PC-9 (cell line): ENCODE measurements around the gene COL4A2. TPM values are rescaled to one million over a fixed set of nuclear protein-coding genes. Genes with fewer than 3 reads are reported as not detected.

Experiments
- BruUV-seq: library from RNA; stranded (reverse); fragments of 400-500 nt; replicated peaks from 2 replicates; lab custom pipeline; 2021; lab: Mats Ljungman, UMichigan
- CTCF ChIA-PET: fragments of 300-600 bp; sonication (Branson Sonifier 250); formaldehyde crosslinking; loops from one replicate; lab custom pipeline; 2022; ENCODE audit warnings: antibody characterized with exemption; lab: Charles Lee
- POLR2A ChIA-PET: fragments of 300-600 bp; sonication (Branson Sonifier 250); formaldehyde crosslinking; loops from one replicate; lab custom pipeline; 2022; ENCODE audit warnings: antibody characterized with exemption; ENCODE audit not compliant: unreplicated experiment; lab: Charles Lee
- DNase-seq, 2 experiments: peaks; one replicate each; pipeline versions ENCODE4 v3.0.0 to v3.0.0-alpha.2; 2015 to 2022; ENCODE audit warnings: mixed read lengths in 1 of 2
- H2AFZ ChIP-seq: fragments of 200-600 bp; sonication (generic); 2 replicates; pipeline ENCODE4 v1.8.1; 2017; ENCODE audit warnings: antibody characterized with exemption
- H3F3A ChIP-seq: fragments of 200-600 bp; sonication (generic); 2 replicates; pipeline ENCODE4 v1.8.1; 2017; ENCODE audit warnings: antibody characterized with exemption, mild to moderate bottlenecking, low read depth; ENCODE audit not compliant: insufficient read depth
- H3K27ac ChIP-seq: fragments of 200-600 bp; sonication (generic); 2 replicates; pipeline ENCODE4 v1.6.1; 2016; ENCODE audit warnings: mixed run types
- H3K27me3 ChIP-seq: fragments of 200-600 bp; sonication (generic); 2 replicates; pipeline ENCODE4 v1.6.1; 2016; ENCODE audit warnings: low read depth, mixed run types; ENCODE audit not compliant: insufficient read depth
- H3K36me3 ChIP-seq: fragments of 200-600 bp; sonication (generic); 2 replicates; pipeline ENCODE4 v1.6.1; 2016; ENCODE audit warnings: low read depth, mixed run types
- H3K4me1 ChIP-seq: fragments of 200-600 bp; sonication (generic); replicated peaks from 2 replicates; pipeline ENCODE4 v1.6.1; 2016; ENCODE audit warnings: mixed run types; ENCODE audit not compliant: insufficient read depth
- H3K4me2 ChIP-seq: fragments of 200-600 bp; sonication (generic); 2 replicates; pipeline ENCODE4 v1.6.1; 2017; ENCODE audit warnings: mixed run types
- H3K4me3 ChIP-seq: fragments of 200-600 bp; sonication (generic); 2 replicates; pipeline ENCODE4 v1.6.1; 2016; ENCODE audit warnings: mixed run types
- H3K79me2 ChIP-seq: fragments of 200-600 bp; sonication (generic); 2 replicates; pipeline ENCODE4 v1.6.1; 2017; ENCODE audit warnings: low read depth, mixed run types
- H3K9me2 ChIP-seq: fragments of 200-600 bp; sonication (generic); 2 replicates; pipeline ENCODE4 v1.8.1; 2017; ENCODE audit warnings: mild to moderate bottlenecking; ENCODE audit not compliant: insufficient read depth
- H3K9me3 ChIP-seq: fragments of 200-600 bp; sonication (generic); 2 replicates; pipeline ENCODE4 v1.8.1; 2016; ENCODE audit warnings: low read depth; ENCODE audit not compliant: insufficient read depth
- H4K20me1 ChIP-seq: fragments of 200-600 bp; sonication (generic); 2 replicates; pipeline ENCODE4 v1.8.1; 2017; ENCODE audit not compliant: insufficient read depth
- CTCF ChIP-seq: fragments of 200-600 bp; sonication (generic); conservative IDR thresholded peaks from 2 replicates; pipeline ENCODE4 v1.6.1; 2017; ENCODE audit warnings: mixed run types, antibody characterized with exemption, mild to moderate bottlenecking, moderate library complexity
- EZH2 ChIP-seq: fragments of 200-600 bp; sonication (generic); IDR thresholded peaks from 2 replicates; pipeline ENCODE4 v1.8.0; 2017; ENCODE audit warnings: antibody characterized with exemption, low read depth
- intact Hi-C: fragments of 100-400 bp; cut with micrococcal nuclease; formaldehyde crosslinking; loops from one replicate; pipeline ENCODE4 v1.10.0; 2022; ENCODE audit not compliant: unreplicated experiment
- total RNA-seq: library from RNA; stranded (reverse); gene quantifications from 2 replicates; pipeline ENCODE4 v1.2.3, GENCODE V29; 2021

COL4A2 gene
- total RNA-seq, 1 experiment from 2014 or later = 1.2 TPM

GRCh38 chr13:110349239-110349638 is 42.2 kb downstream of the COL4A2 start:
- H3K4me2 ChIP-seq = peak overlapping the region; percentile 69; the same call in 1 of the 2 replicates
- peaks cover 48% of the 10 kb centered on the region for H3K4me1 ChIP-seq
- no peaks in the 10 kb centered on the region for H3K36me3 ChIP-seq
- H3F3A ChIP-seq = peaks cover 38% of the 10 kb centered on the region
- H3K27ac ChIP-seq = peak overlapping the region; percentile 83
- no peak overlapping the region for H2AFZ ChIP-seq
- no peaks in the 10 kb centered on the region for H4K20me1 ChIP-seq
- TF ChIP-seq EZH2 (no peak), CTCF (no peak)
- intact Hi-C loops = no loop called here
- POLR2A ChIA-PET = no interaction called here
- H3K79me2 ChIP-seq = no peaks in the 10 kb centered on the region
- H3K9me3 ChIP-seq = no peaks in the 10 kb centered on the region
- H3K4me3 ChIP-seq = no peak overlapping the region
- no peaks in the 10 kb centered on the region for H3K27me3 ChIP-seq
- no TSS peak for BruUV-seq
- no peaks in the 10 kb centered on the region for H3K9me2 ChIP-seq
- CTCF ChIA-PET = no interaction called here
- no peak for DNase-seq

GRCh38 chr13:110350049-110350448 is 43.0 kb downstream of the COL4A2 start:
- Histone ChIP-seq H4K20me1 (no peaks in the 10 kb centered on the region), H3K27ac (no peak overlapping the region), H2AFZ (no peak overlapping the region), H3K9me3 (no peaks in the 10 kb centered on the region), H3K4me3 (no peak overlapping the region), H3K79me2 (no peaks in the 10 kb centered on the region), H3K27me3 (no peaks in the 10 kb centered on the region), H3K4me1 (peaks cover 45% of the 10 kb centered on the region), H3K9me2 (no peaks in the 10 kb centered on the region), H3K36me3 (no peaks in the 10 kb centered on the region), H3F3A (peaks cover 38% of the 10 kb centered on the region), H3K4me2 (no peak overlapping the region)
- no peak for TF ChIP-seq CTCF
- no peak for TF ChIP-seq EZH2
- intact Hi-C loops = no loop called here
- POLR2A ChIA-PET = no interaction called here
- DNase-seq = no peak
- CTCF ChIA-PET = no interaction called here
- no TSS peak for BruUV-seq

- TF ChIP-seq EZH2 (no peak), CTCF (no peak)
- ChIA-PET CTCF (no interaction called here), POLR2A (no interaction called here)
- no peak for DNase-seq
- H3K27ac ChIP-seq = no peak overlapping the region
- no peaks in the 10 kb centered on the region for H3K27me3 ChIP-seq
- no peaks in the 10 kb centered on the region for H3K9me3 ChIP-seq
- no TSS peak for BruUV-seq
- H3K9me2 ChIP-seq = no peaks in the 10 kb centered on the region
- H2AFZ ChIP-seq = no peak overlapping the region
- H3K4me3 ChIP-seq = no peak overlapping the region
- peaks cover 41% of the 10 kb centered on the region for H3K4me1 ChIP-seq
- H3K4me2 ChIP-seq = no peak overlapping the region
- H3K79me2 ChIP-seq = no peaks in the 10 kb centered on the region
- intact Hi-C loops = no loop called here
- peaks cover 38% of the 10 kb centered on the region for H3F3A ChIP-seq
- no peaks in the 10 kb centered on the region for H3K36me3 ChIP-seq
- no peaks in the 10 kb centered on the region for H4K20me1 ChIP-seq
These were observed 43.4 kb downstream of the COL4A2 start for GRCh38 chr13:110350509-110350908.
